ENCODE data around the gene EXOC2.
"Not testable (repeated sequence)": the region's sequence is repeated elsewhere in the genome, so short reads cannot be mapped to it uniquely, and the experiment has no call there.

The EXOC2 gene

DNA sequence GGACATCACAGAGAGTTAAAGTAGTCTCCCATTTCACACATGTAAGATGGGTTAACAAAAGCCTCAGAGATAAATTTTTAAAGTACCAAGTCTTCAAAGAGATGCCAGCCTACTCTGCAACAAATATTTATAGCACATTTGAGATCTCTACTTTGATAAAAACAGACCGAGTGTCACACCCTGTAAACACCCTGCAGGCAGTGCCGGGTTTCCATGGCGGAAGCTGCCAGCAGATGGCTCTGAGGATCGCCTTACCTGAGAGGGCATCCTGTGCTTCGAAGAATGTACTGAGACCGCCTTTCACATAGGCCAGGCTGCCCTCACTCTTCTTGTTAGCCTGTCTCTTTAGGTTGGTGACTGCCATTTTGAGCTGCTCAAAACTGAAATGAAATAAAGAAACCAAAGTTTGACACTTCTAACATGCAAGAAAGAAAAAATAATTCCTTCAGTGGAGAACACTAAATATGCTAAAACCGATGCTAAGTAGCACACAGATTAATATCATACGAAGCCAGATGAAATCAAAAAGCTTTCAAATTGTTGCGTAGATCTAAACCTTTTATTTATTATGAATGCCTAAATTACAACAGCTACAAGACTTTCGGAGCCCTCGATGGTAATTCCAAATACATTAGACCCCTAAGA is 75.4 kb downstream of the EXOC2 start:
- no peak overlapping the region for H3K27ac ChIP-seq (ENCODE audit: insufficient read depth, low read length, poor library complexity, severe bottlenecking)
- H3K4me3 ChIP-seq (ENCODE audit: insufficient read depth, low read depth, low read length, poor library complexity, severe bottlenecking) = no peak overlapping the region
- DNase-seq = no peak
- no peaks in the 10 kb centered on the region for H3K4me1 ChIP-seq (ENCODE audit: control insufficient read depth, insufficient read depth, low read length, poor library complexity, severe bottlenecking)
- peaks cover 21% of the 10 kb centered on the region for H3K36me3 ChIP-seq (ENCODE audit: control insufficient read depth, insufficient read depth, low read length)
- H3K27me3 ChIP-seq (replicated peaks; ENCODE audit: control insufficient read depth, insufficient read depth, low read length, poor library complexity, severe bottlenecking) = no peaks in the 10 kb centered on the region
- H3K9me3 ChIP-seq (ENCODE audit: control insufficient read depth, low read length) = no peaks in the 10 kb centered on the region

DNA sequence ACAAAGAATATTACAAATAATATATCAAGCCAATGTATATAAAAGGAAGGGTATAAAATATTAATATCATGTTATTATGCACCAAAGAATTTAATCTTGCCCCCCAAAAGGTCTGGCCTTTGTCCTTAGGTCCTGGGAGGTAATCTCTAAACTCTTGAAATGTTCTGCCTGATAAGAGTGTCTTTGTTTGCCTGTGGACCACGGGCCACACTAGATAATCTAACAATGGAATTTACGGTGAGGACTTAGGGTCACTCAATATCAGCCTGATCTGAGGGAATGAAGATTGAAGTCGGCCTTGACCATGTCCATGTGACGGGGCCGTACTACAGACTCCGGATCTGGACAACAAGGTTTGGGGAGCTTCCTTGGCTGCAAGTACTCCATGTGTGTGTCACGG is 79.0 kb downstream of the EXOC2 start:
- Histone ChIP-seq H3K36me3 (ENCODE audit: control insufficient read depth, insufficient read depth, low read length) (peaks cover 22% of the 10 kb centered on the region), H3K4me3 (ENCODE audit: insufficient read depth, low read depth, low read length, poor library complexity, severe bottlenecking) (no peak overlapping the region), H3K27me3 (replicated peaks; ENCODE audit: control insufficient read depth, insufficient read depth, low read length, poor library complexity, severe bottlenecking) (no peaks in the 10 kb centered on the region), H3K27ac (ENCODE audit: insufficient read depth, low read length, poor library complexity, severe bottlenecking) (no peak overlapping the region), H3K4me1 (ENCODE audit: control insufficient read depth, insufficient read depth, low read length, poor library complexity, severe bottlenecking) (no peaks in the 10 kb centered on the region), H3K9me3 (ENCODE audit: control insufficient read depth, low read length) (no peaks in the 10 kb centered on the region)
- no peak for DNase-seq

DNA sequence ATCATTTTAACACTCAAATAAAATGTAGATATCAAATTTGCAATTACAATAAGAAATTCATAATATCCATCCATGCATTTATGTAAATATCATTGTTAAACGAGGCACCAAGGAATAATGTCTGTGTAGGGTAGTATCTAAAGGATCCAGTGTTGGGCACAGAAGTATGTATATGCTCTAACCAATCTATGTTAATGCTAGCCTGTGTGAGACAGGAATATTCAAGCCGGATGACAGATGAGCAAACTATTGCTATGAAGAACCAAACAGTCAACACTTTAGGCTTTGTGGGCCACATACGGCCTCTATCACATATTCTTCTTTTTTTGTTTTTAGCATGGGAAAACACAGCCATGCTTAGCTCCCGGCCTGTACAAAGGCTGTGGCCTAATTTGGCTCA is 81.0 kb downstream of the EXOC2 start:
- no peaks in the 10 kb centered on the region for H3K27me3 ChIP-seq (replicated peaks; ENCODE audit: control insufficient read depth, insufficient read depth, low read length, poor library complexity, severe bottlenecking)
- H3K27ac ChIP-seq (ENCODE audit: insufficient read depth, low read length, poor library complexity, severe bottlenecking) = no peak overlapping the region
- H3K4me3 ChIP-seq (ENCODE audit: insufficient read depth, low read depth, low read length, poor library complexity, severe bottlenecking) = no peak overlapping the region
- H3K4me1 ChIP-seq (ENCODE audit: control insufficient read depth, insufficient read depth, low read length, poor library complexity, severe bottlenecking) = no peaks in the 10 kb centered on the region
- no peaks in the 10 kb centered on the region for H3K9me3 ChIP-seq (ENCODE audit: control insufficient read depth, low read length)
- DNase-seq = no peak
- H3K36me3 ChIP-seq (ENCODE audit: control insufficient read depth, insufficient read depth, low read length) = peaks cover 28% of the 10 kb centered on the region

- H3K27ac ChIP-seq (ENCODE audit: insufficient read depth, low read length, poor library complexity, severe bottlenecking) = no peak overlapping the region
Observed at GRCh38 chr6:610882-611281, 82.1 kb downstream of the EXOC2 start.

DNA sequence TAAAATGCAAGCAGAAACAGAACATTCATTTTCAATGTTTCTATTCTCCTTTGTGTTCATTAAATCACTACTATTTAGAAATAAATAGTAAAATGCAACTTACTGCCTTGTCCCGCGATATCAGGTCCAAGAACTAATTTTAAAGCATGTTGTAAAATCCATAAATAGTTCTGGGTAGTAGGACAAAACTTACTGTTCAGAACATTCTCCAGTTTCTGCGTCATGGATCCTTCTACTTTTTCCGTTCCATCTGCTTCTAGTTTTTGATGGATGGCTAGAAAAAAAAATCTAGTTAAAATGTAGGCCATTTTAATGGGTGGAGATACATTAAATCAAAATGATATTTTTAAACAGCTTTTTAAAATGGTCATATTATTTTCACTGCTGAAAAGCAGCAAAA is 83.0 kb downstream of the EXOC2 start:
- Histone ChIP-seq H3K36me3 (ENCODE audit: control insufficient read depth, insufficient read depth, low read length) (peaks cover 27% of the 10 kb centered on the region), H3K27ac (ENCODE audit: insufficient read depth, low read length, poor library complexity, severe bottlenecking) (no peak overlapping the region), H3K27me3 (replicated peaks; ENCODE audit: control insufficient read depth, insufficient read depth, low read length, poor library complexity, severe bottlenecking) (no peaks in the 10 kb centered on the region), H3K4me1 (ENCODE audit: control insufficient read depth, insufficient read depth, low read length, poor library complexity, severe bottlenecking) (no peaks in the 10 kb centered on the region), H3K9me3 (ENCODE audit: control insufficient read depth, low read length) (no peaks in the 10 kb centered on the region), H3K4me3 (ENCODE audit: insufficient read depth, low read depth, low read length, poor library complexity, severe bottlenecking) (no peak overlapping the region)
- DNase-seq = no peak

More at GRCh38 chr6:610882-611281, 82.1 kb downstream of the EXOC2 start:
- Histone ChIP-seq H3K4me3 (ENCODE audit: insufficient read depth, low read depth, low read length, poor library complexity, severe bottlenecking) (no peak overlapping the region), H3K4me1 (ENCODE audit: control insufficient read depth, insufficient read depth, low read length, poor library complexity, severe bottlenecking) (no peaks in the 10 kb centered on the region), H3K9me3 (ENCODE audit: control insufficient read depth, low read length) (no peaks in the 10 kb centered on the region), H3K36me3 (ENCODE audit: control insufficient read depth, insufficient read depth, low read length) (peaks cover 32% of the 10 kb centered on the region), H3K27me3 (replicated peaks; ENCODE audit: control insufficient read depth, insufficient read depth, low read length, poor library complexity, severe bottlenecking) (no peaks in the 10 kb centered on the region)
- DNase-seq = no peak

- Histone ChIP-seq H3K27me3 (replicated peaks; ENCODE audit: control insufficient read depth, insufficient read depth, low read length, poor library complexity, severe bottlenecking) (no peaks in the 10 kb centered on the region), H3K4me1 (ENCODE audit: control insufficient read depth, insufficient read depth, low read length, poor library complexity, severe bottlenecking) (no peaks in the 10 kb centered on the region), H3K9me3 (ENCODE audit: control insufficient read depth, low read length) (no peaks in the 10 kb centered on the region), H3K4me3 (ENCODE audit: insufficient read depth, low read depth, low read length, poor library complexity, severe bottlenecking) (no peak overlapping the region), H3K36me3 (ENCODE audit: control insufficient read depth, insufficient read depth, low read length) (peaks cover 28% of the 10 kb centered on the region), H3K27ac (ENCODE audit: insufficient read depth, low read length, poor library complexity, severe bottlenecking) (no peak overlapping the region)
- no peak for DNase-seq
Observed at GRCh38 chr6:606829-607379, 86.0 kb downstream of the EXOC2 start.

- H3K4me1 ChIP-seq (ENCODE audit: control insufficient read depth, insufficient read depth, low read length, poor library complexity, severe bottlenecking); DNase-seq; H3K9me3 ChIP-seq (ENCODE audit: control insufficient read depth, low read length); H3K27ac ChIP-seq (ENCODE audit: insufficient read depth, low read length, poor library complexity, severe bottlenecking); H3K27me3 ChIP-seq (replicated peaks; ENCODE audit: control insufficient read depth, insufficient read depth, low read length, poor library complexity, severe bottlenecking); H3K4me3 ChIP-seq (ENCODE audit: insufficient read depth, low read depth, low read length, poor library complexity, severe bottlenecking): not testable (repeated sequence)
- H3K36me3 ChIP-seq (ENCODE audit: control insufficient read depth, insufficient read depth, low read length) = peaks cover 28% of the 10 kb centered on the region
Observed at GRCh38 chr6:605895-606294, 87.0 kb downstream of the EXOC2 start.

DNA sequence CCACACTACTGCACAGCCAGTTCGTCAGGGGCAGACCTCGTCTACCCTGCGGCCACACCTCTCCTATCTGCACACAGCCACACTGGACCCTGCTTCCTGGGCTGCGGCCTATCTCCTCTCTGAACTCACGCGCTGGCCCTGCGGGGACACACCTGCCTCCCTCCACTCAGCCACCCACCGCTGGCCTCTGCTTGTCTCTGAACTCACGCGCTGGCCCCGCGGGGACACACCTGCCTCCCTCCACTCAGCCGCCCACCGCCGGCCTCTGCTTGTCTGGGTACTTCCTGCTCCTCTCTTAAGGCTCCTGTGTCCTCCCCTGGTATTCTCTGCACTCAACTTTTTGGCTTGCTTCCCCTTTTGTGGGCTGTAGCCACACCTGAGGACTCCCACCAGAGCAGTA is 88.4 kb downstream of the EXOC2 start:
- Histone ChIP-seq H3K27me3 (replicated peaks; ENCODE audit: control insufficient read depth, insufficient read depth, low read length, poor library complexity, severe bottlenecking) (no peaks in the 10 kb centered on the region), H3K9me3 (ENCODE audit: control insufficient read depth, low read length) (no peaks in the 10 kb centered on the region), H3K4me3 (ENCODE audit: insufficient read depth, low read depth, low read length, poor library complexity, severe bottlenecking) (no peak overlapping the region), H3K27ac (ENCODE audit: insufficient read depth, low read length, poor library complexity, severe bottlenecking) (no peak overlapping the region), H3K36me3 (ENCODE audit: control insufficient read depth, insufficient read depth, low read length) (peaks cover 27% of the 10 kb centered on the region), H3K4me1 (ENCODE audit: control insufficient read depth, insufficient read depth, low read length, poor library complexity, severe bottlenecking) (no peaks in the 10 kb centered on the region)
- no peak for DNase-seq

DNA sequence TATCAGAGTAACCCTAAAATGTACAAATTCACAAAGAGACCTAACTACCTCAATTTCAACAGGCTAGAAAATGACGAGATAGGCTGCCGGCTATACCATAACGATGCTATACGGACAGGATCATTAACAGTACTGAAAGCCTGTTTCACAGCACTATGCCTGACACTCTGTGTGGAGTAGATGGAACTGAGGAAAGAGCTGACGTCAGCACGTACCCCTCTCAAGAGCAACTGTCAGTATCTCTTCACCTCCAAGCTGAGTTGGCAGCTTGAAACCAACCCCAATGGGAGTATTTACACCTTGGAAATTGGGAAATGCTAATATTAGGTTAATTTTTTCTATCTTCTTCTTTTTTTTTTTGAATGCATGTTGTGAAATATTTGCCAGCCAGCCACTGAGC is 89.7 kb downstream of the EXOC2 start:
- Histone ChIP-seq H3K36me3 (ENCODE audit: control insufficient read depth, insufficient read depth, low read length) (peaks cover 23% of the 10 kb centered on the region), H3K4me1 (ENCODE audit: control insufficient read depth, insufficient read depth, low read length, poor library complexity, severe bottlenecking) (no peaks in the 10 kb centered on the region), H3K27me3 (replicated peaks; ENCODE audit: control insufficient read depth, insufficient read depth, low read length, poor library complexity, severe bottlenecking) (no peaks in the 10 kb centered on the region), H3K9me3 (ENCODE audit: control insufficient read depth, low read length) (no peaks in the 10 kb centered on the region), H3K27ac (ENCODE audit: insufficient read depth, low read length, poor library complexity, severe bottlenecking) (no peak overlapping the region), H3K4me3 (ENCODE audit: insufficient read depth, low read depth, low read length, poor library complexity, severe bottlenecking) (no peak overlapping the region)
- DNase-seq = no peak

DNA sequence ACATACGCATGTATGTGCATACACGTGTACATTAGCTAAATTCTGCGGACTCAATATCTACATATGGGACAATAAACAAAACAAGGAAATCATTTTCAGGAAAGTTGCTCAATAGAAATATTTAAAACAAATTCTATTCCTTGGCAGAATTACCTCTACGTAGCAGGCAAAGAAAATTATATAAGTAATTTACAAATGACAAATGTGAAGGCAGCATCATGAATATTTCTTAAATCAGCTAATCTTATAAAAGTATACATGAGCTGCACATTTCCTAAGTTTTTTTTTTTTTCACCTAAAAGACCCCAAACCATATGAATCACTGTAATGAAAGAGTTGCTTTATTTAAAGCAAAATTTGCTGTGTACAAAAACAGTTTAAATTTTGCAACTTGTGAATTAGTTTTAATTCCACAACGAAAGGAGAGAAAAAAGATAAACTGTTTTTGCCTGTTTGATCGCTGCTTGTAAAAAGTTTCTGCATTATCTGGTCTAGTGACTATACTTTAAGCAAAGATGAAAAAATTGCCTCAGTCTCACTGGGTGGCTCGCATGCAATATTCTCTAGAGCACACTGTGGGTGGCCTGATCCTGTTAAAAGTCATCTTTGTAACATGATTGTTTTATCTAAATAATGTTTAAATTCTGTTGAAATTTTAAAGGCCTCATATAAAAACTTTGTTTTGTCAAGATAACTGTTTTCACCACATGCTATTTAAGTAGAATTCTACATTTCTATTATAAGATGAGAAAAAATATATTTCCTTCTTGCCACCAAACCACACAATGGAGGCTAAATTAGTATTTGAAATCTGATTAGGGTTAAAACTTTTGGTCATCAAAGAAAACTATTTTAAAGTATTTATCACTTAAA is 93.1 kb downstream of the EXOC2 start:
- H3K36me3 ChIP-seq (ENCODE audit: control insufficient read depth, insufficient read depth, low read length) = peaks cover 31% of the 10 kb centered on the region
- no peak for DNase-seq
- no peaks in the 10 kb centered on the region for H3K27me3 ChIP-seq (replicated peaks; ENCODE audit: control insufficient read depth, insufficient read depth, low read length, poor library complexity, severe bottlenecking)

More for the DNA sequence above, 93.1 kb downstream of the EXOC2 start:
- Histone ChIP-seq H3K9me3 (ENCODE audit: control insufficient read depth, low read length) (no peaks in the 10 kb centered on the region), H3K4me1 (ENCODE audit: control insufficient read depth, insufficient read depth, low read length, poor library complexity, severe bottlenecking) (no peaks in the 10 kb centered on the region), H3K27ac (ENCODE audit: insufficient read depth, low read length, poor library complexity, severe bottlenecking) (no peak overlapping the region), H3K4me3 (ENCODE audit: insufficient read depth, low read depth, low read length, poor library complexity, severe bottlenecking) (no peak overlapping the region)
